H9 (cell line): ENCODE results near the gene MINDY4B. TPM values are rescaled to one million over a fixed set of nuclear protein-coding genes. Genes with fewer than 3 reads are reported as not detected.

ENCODE experiments used
- DNase-seq: peaks from one replicate; pipeline ENCODE4 v3.0.0-alpha.2; 2017
- H2AFZ ChIP-seq: one replicate; pipeline ENCODE4 v1.6.1; 2013; ENCODE audit warnings: mild to moderate bottlenecking, low read length, control low read depth, moderate library complexity
- H2AK5ac ChIP-seq: 2 replicates; pipeline ENCODE4 v1.6.1; 2013; ENCODE audit warnings: low read length, control low read depth, mixed read lengths; ENCODE audit not compliant: insufficient read length
- H2BK120ac ChIP-seq: one replicate; pipeline ENCODE4 v1.6.1; 2013; ENCODE audit warnings: low read depth, mild to moderate bottlenecking, low read length, control low read depth, inconsistent platforms; ENCODE audit not compliant: poor library complexity, severe bottlenecking
- H2BK12ac ChIP-seq: 2 replicates; pipeline ENCODE4 v1.6.1; 2013; ENCODE audit warnings: low read length, control low read depth, mixed read lengths, low read depth; ENCODE audit not compliant: insufficient read length
- H2BK15ac ChIP-seq: 2 replicates; pipeline ENCODE4 v1.6.1; 2013; ENCODE audit warnings: low read depth, low read length, control low read depth
- H2BK20ac ChIP-seq: one replicate; pipeline ENCODE4 v1.6.1; 2013; ENCODE audit warnings: low read depth, mild to moderate bottlenecking, low read length, control low read depth, inconsistent platforms; ENCODE audit not compliant: poor library complexity, severe bottlenecking
- H2BK5ac ChIP-seq: 2 replicates; pipeline ENCODE4 v1.6.1; 2013; ENCODE audit warnings: low read length, control low read depth, mixed read lengths; ENCODE audit not compliant: insufficient read length
- H3K14ac ChIP-seq: 2 replicates; pipeline ENCODE4 v1.6.1; 2013; ENCODE audit warnings: low read length, control low read depth; ENCODE audit not compliant: insufficient read depth
- H3K18ac ChIP-seq: 2 replicates; pipeline ENCODE4 v1.6.1; 2013; ENCODE audit warnings: low read depth, mild to moderate bottlenecking, mixed read lengths, low read length, control low read depth; ENCODE audit not compliant: insufficient read length
- H3K23ac ChIP-seq: 2 replicates; pipeline ENCODE4 v1.6.1; 2013; ENCODE audit warnings: low read length, control low read depth, mixed read lengths, low read depth; ENCODE audit not compliant: insufficient read length
- H3K23me2 ChIP-seq: 2 replicates; pipeline ENCODE4 v1.6.1; 2013; ENCODE audit warnings: low read depth, mild to moderate bottlenecking, mixed read lengths, low read length, control low read depth; ENCODE audit not compliant: insufficient read length, poor library complexity, severe bottlenecking
- H3K27ac ChIP-seq: 2 replicates; pipeline ENCODE4 v1.5.1; 2013; ENCODE audit warnings: low read length, control low read depth, mixed read lengths, low read depth; ENCODE audit not compliant: insufficient read length
- H3K27me3 ChIP-seq: 2 replicates; pipeline ENCODE4 v1.6.1; 2013; ENCODE audit warnings: low read length, control low read depth, inconsistent platforms; ENCODE audit not compliant: insufficient read depth
- H3K4ac ChIP-seq: 2 replicates; pipeline ENCODE4 v1.6.1; 2013; ENCODE audit warnings: low read depth, mild to moderate bottlenecking, control low read depth, inconsistent platforms, low read length, moderate library complexity
- H3K4me1 ChIP-seq: 2 replicates; pipeline ENCODE4 v1.6.1; 2013; ENCODE audit warnings: low read length, control low read depth, inconsistent platforms; ENCODE audit not compliant: insufficient read depth
- H3K4me2 ChIP-seq: 2 replicates; pipeline ENCODE4 v1.6.1; 2013; ENCODE audit warnings: low read length, control low read depth, mixed read lengths; ENCODE audit not compliant: insufficient read length, insufficient read depth
- H3K56ac ChIP-seq: 2 replicates; pipeline ENCODE4 v1.6.1; 2013; ENCODE audit warnings: low read depth, mild to moderate bottlenecking, mixed read lengths, low read length, control low read depth; ENCODE audit not compliant: insufficient read length
- H3K79me1 ChIP-seq: 2 replicates; pipeline ENCODE4 v1.6.1; 2013; ENCODE audit warnings: low read depth, mild to moderate bottlenecking, moderate library complexity, low read length, control low read depth, inconsistent platforms; ENCODE audit not compliant: insufficient read depth, poor library complexity, severe bottlenecking
- H3K79me2 ChIP-seq: 2 replicates; pipeline ENCODE4 v1.6.1; 2013; ENCODE audit warnings: low read length, control low read depth, inconsistent platforms; ENCODE audit not compliant: insufficient read depth
- H3K9ac ChIP-seq: 2 replicates; pipeline ENCODE4 v1.6.1; 2013; ENCODE audit warnings: low read length, control low read depth, mixed read lengths; ENCODE audit not compliant: insufficient read length; ENCODE audit errors: extremely low read depth
- H3K9me3 ChIP-seq: one replicate; pipeline ENCODE4 v1.6.1; 2013; ENCODE audit warnings: low read depth, low read length, inconsistent platforms; ENCODE audit not compliant: control insufficient read depth
- H3T11ph ChIP-seq: one replicate; pipeline ENCODE4 v1.6.1; 2013; ENCODE audit warnings: mild to moderate bottlenecking, low read length, control low read depth, inconsistent platforms
- H4K20me1 ChIP-seq: one replicate; pipeline ENCODE4 v1.6.1; 2013; ENCODE audit not compliant: control insufficient read depth, insufficient read length, insufficient read depth
- H4K5ac ChIP-seq: 2 replicates; pipeline ENCODE4 v1.6.1; 2013; ENCODE audit warnings: low read depth, mild to moderate bottlenecking, mixed read lengths, low read length, control low read depth; ENCODE audit not compliant: insufficient read length
- H4K8ac ChIP-seq: replicated peaks from 2 replicates; pipeline ENCODE4 v1.6.1; 2013; ENCODE audit warnings: low read length, control low read depth, mixed read lengths, low read depth; ENCODE audit not compliant: insufficient read length
- H4K91ac ChIP-seq: 2 replicates; pipeline ENCODE4 v1.6.1; 2013; ENCODE audit warnings: low read depth, mild to moderate bottlenecking, moderate library complexity, mixed read lengths, low read length, control low read depth; ENCODE audit not compliant: insufficient read length
- H3K27ac Mint-ChIP-seq, 3 experiments: 2 replicates in 2 of 3; 3 replicates in 1 of 3; pipeline ENCODE4 v1.8.0; 2020 to 2021; ENCODE audit warnings: mixed read lengths in 3 of 3, mild to moderate bottlenecking in 1 of 3, moderate library complexity in 1 of 3
- H3K27me3 Mint-ChIP-seq: 2 replicates; pipeline ENCODE4 v1.8.0; 2021; ENCODE audit warnings: low read depth, mild to moderate bottlenecking, moderate library complexity, mixed read lengths
- H3K36me3 Mint-ChIP-seq, 3 experiments: 2 replicates in 2 of 3; 3 replicates in 1 of 3; pipeline ENCODE4 v1.8.0; 2020 to 2021; ENCODE audit warnings: low read depth in 3 of 3, mixed read lengths in 3 of 3; ENCODE audit not compliant: insufficient read depth in 1 of 3
- H3K4me1 Mint-ChIP-seq, 2 experiments: 2 replicates each; pipeline ENCODE4 v1.8.0; 2020; ENCODE audit warnings: mixed read lengths in 2 of 2
- H3K4me3 Mint-ChIP-seq, 2 experiments: 2 replicates in 1 of 2; 3 replicates in 1 of 2; pipeline ENCODE4 v1.8.0; 2020 to 2021; ENCODE audit warnings: mild to moderate bottlenecking in 2 of 2, mixed read lengths in 2 of 2, moderate library complexity in 1 of 2
- H3K9me3 Mint-ChIP-seq, 2 experiments: 2 replicates in 1 of 2; 3 replicates in 1 of 2; pipeline ENCODE4 v1.8.0; 2020; ENCODE audit warnings: mild to moderate bottlenecking in 2 of 2, mixed read lengths in 2 of 2, moderate library complexity in 1 of 2
- CTCF ChIP-seq: fragments of 200-600 bp; sonication (generic); conservative IDR thresholded peaks from 3 replicates; pipeline ENCODE4 v1.8.0; 2021; ENCODE audit warnings: antibody characterized with exemption, mild to moderate bottlenecking
- WGBS: extraction: QIAGEN DNeasy Blood & Tissue Kit; methylation state at CpG from one replicate; pipeline ENCODE4 v1.1.7; 2013; ENCODE audit warnings: missing lambda C conversion rate, low lambda C conversion rate, mixed read lengths; ENCODE audit not compliant: insufficient read length; ENCODE audit errors: extremely low coverage; 5-methylcytosine and 5-hydroxymethylcytosine counted together
- total RNA-seq: library from RNA; stranded (reverse); gene quantifications from 2 replicates; pipeline ENCODE4 v1.2.1, GENCODE V29; 2021

MINDY4B gene
- total RNA-seq, 1 experiment from 2014 or later, result not detected

- Mint-ChIP-seq H3K4me3 (no peak overlapping the region), H3K36me3 (peaks cover 8 to 24% (median 12%) of the 10 kb centered on the region in 3 experiments), H3K27ac (no peak overlapping the region), H3K27me3 (peaks cover 8% of the 10 kb centered on the region), H3K4me1 (peaks cover 30 to 40% of the 10 kb centered on the region in 2 experiments), H3K9me3 (peaks cover 13 to 22% of the 10 kb centered on the region in 2 experiments)
- no peaks in the 10 kb centered on the region for H3K27me3 ChIP-seq
- H3K56ac ChIP-seq, result no peak overlapping the region
- H3T11ph ChIP-seq, result no peak overlapping the region
- no peak overlapping the region for H3K27ac ChIP-seq
- no peak overlapping the region for H4K5ac ChIP-seq
- no peaks in the 10 kb centered on the region for H4K20me1 ChIP-seq
- peaks cover 7% of the 10 kb centered on the region for H3K9me3 ChIP-seq
- H2AFZ ChIP-seq, result no peak overlapping the region
- no peak overlapping the region for H3K14ac ChIP-seq
- no peak overlapping the region for H4K8ac ChIP-seq
- no peak overlapping the region for H2BK15ac ChIP-seq
- WGBS, result no CpG with 5 or more reads among the region's 1 CpG
- H3K79me2 ChIP-seq, result no peaks in the 10 kb centered on the region
- H3K4ac ChIP-seq, result no peak overlapping the region
- peaks cover 7% of the 10 kb centered on the region; the same call in 1 of the 2 replicates for H3K4me1 ChIP-seq
- no peak for TF ChIP-seq CTCF
- no peak overlapping the region for H2BK120ac ChIP-seq
- H2BK20ac ChIP-seq, result no peak overlapping the region
- no peak overlapping the region for H2BK12ac ChIP-seq
- H2AK5ac ChIP-seq, result no peak overlapping the region
- H3K23me2 ChIP-seq, result no peaks in the 10 kb centered on the region
- DNase-seq, result no peak
- H3K9ac ChIP-seq, result no peak overlapping the region
- H4K91ac ChIP-seq, result no peak overlapping the region
- H2BK5ac ChIP-seq, result no peak overlapping the region
- H3K4me2 ChIP-seq, result no peak overlapping the region
- H3K79me1 ChIP-seq, result no peaks in the 10 kb centered on the region
- H3K23ac ChIP-seq, result no peak overlapping the region
- H3K18ac ChIP-seq, result no peak overlapping the region
Measured at GRCh38 chr3:150847433-150847832, 57.8 kb downstream of the MINDY4B start.
